CD4-positive, alpha-beta T cell treated with Interleukin-6 for 4 hours (primary cell): ENCODE results near the gene CIDEB.
"Not testable (repeated sequence)": the region's sequence is repeated elsewhere in the genome, so short reads cannot be mapped to it uniquely, and the experiment has no call there.

Experiments
- DNase-seq: peaks from one replicate; pipeline ENCODE4 v3.0.0-alpha.2; 2020; ENCODE audit warnings: mixed read lengths

The CIDEB gene

GRCh38 chr14:24307575-24308341, at the start of gene CIDEB:
Gene CIDEB, minus strand, starts transcription at chr14:24307977. Its CDS starts 119 bp downstream, at chr14:24307858.
- DNase-seq, result peak; percentile 64

- DNase-seq, result no peak
Measured at GRCh38 chr14:24356208-24356607, 48.4 kb upstream of the CIDEB start.

GRCh38 chr14:24355009-24355408, 47.2 kb upstream of the CIDEB start:
- DNase-seq, result no peak

- DNase-seq, result not testable (repeated sequence)
Measured at GRCh38 chr14:24354482-24354825, 46.7 kb upstream of the CIDEB start.

DNA sequence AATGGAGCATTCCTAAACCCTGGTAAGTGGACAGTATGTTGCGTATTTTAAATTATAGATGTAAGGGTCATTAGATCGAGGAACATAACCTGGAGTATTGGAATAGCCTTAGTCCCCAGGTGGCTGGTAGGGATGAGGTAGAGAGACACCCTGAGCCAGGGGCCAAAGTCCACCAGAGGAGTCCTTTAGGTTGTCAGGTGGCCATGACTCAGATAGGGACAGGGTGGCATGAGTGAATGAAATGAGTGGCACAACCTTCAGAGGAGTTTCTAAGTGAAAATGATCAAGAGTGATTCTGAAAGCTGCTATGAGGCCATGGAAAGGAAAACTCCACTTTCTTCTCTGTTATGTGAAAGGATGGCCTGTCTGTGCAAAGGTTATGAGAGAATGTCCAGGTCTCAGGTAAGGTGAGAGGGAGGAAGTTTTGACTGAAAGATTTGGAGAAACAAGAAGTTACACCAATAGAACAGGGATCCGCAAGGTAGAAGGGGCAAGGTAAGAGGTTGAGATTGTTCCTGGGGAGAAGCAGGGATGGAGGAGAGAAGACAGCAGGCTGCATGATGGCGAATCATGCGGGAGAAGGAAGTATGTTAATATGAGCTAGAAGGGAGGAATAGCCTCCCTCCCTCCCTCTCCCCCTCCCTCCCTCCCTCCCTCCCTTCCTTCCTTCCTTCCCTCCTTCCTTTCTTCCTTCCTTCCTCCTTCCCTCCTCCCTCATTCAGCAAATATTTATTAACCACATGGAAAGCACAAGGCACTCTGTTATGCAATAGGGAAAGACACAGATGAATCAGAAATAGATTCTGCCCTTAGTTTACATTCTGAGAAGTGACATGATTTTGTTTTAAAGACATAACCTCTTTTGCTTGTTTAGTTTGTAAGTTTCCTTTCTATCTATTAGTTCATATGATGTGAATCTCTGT, 46.0 kb upstream of the CIDEB start:
- no peak for DNase-seq

DNA sequence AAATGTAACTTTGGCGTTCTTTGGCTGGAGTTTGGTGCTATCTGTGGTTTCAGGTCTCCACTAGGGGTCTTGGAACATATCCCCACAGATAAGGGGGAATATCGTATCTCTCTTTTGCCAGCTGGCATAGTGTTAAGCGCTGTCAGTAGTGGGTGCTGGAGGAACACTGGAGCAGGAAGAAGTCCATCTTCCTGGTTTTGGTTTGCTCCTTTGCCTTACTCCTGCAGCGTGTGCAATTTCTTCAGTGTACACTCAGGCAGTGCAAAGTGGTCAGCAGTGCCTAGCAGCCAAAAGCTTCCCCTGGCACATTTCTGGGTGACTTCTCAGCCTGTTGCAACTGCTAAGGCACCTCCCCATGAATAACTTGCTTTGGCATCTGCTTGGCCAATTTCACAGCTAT, 43.7 kb upstream of the CIDEB start:
- DNase-seq, result no peak

- DNase-seq, result no peak
Measured at GRCh38 chr14:24349742-24350141, 42.0 kb upstream of the CIDEB start.

GRCh38 chr14:24348186-24348585, 40.4 kb upstream of the CIDEB start:
- no peak for DNase-seq

GRCh38 chr14:24347134-24347533, 39.4 kb upstream of the CIDEB start:
- DNase-seq, result no peak

- no peak for DNase-seq
Measured at GRCh38 chr14:24343795-24344660, 36.3 kb upstream of the CIDEB start.

DNA sequence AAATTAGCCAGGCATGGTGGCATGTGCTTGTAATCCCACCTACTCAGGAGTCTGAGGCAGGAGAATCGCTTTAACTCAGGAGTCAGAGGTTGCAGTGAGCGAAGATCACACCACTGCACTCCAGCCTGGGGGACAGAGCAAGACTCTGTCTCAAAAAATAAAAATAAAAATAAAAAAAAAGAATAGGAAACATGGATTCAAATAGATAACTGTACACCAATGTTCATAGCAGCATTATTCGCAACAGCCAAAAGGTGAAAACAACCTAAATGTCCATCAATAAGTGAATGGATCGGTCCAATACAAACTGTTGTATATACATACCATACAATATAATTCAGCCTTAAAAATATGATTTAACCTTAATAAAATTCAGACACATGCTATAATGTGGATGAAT, 35.1 kb upstream of the CIDEB start:
- no peak for DNase-seq

DNA sequence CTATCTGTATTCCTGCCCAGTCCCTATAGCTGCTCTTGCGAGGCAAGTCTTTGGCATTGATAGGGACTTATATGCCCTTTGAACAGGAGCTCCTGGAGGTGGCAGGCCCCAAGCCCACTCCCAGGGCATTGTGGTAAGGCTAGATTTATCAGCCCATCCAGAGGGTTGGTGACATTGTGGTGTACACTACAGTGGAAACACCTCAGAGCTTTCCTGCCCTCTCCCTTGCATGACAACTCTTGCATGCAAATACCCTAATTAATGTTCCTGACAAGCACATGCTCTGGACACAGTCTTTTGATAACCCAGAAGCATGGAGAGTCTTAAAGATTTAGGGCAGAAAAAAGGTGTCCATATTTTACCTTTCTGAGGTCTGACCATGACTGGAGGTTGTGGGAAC, 32.8 kb upstream of the CIDEB start:
- DNase-seq, result no peak

- DNase-seq, result peak; percentile 85
Measured at GRCh38 chr14:24339284-24340151, 31.7 kb upstream of the CIDEB start, which contains the start of gene RIPK3. Gene RIPK3, minus strand, starts transcription at chr14:24339991. Its CDS starts 165 bp downstream, at chr14:24339826.

DNA sequence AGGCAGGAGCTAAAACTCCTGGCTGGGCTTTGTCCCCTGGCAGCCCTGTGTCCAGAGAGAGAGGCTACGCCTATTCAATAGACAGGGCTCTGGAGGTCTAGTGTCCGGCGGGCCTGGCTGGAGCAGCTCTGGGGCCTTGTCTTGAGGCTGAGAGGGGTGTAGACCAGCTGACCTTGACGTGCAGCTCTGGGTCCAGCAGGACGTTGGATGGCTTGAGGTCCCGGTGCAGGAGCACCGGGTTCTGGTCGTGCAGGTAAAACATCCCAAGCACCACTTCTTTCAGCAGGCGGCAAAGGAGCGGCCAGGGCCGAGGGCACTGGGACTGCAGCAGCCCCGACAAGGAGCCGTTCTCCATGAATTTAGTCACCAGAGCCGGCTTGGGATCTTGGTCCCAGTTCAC, 31.1 kb upstream of the CIDEB start:
- no peak for DNase-seq

DNA sequence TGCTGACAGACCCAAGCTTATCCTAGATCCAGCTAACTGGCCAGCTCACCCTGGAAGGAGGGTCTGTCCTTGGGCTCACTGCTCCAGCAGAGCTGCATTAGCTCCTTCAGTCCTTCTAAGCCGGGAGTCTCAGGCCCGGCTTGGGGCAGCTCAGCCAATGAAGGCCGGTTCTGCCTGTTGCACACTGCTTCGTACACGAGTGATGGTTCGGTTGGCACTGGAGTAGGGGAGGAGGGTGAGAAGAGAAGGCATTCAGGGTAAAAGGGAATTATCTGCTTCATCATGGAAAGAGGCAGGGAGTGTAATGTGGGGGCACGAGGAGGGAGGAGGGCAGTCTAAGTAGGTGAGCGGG, 30.0 kb upstream of the CIDEB start:
- no peak for DNase-seq

- no peak for DNase-seq
Measured at GRCh38 chr14:24337144-24337823, 29.5 kb upstream of the CIDEB start.

DNA sequence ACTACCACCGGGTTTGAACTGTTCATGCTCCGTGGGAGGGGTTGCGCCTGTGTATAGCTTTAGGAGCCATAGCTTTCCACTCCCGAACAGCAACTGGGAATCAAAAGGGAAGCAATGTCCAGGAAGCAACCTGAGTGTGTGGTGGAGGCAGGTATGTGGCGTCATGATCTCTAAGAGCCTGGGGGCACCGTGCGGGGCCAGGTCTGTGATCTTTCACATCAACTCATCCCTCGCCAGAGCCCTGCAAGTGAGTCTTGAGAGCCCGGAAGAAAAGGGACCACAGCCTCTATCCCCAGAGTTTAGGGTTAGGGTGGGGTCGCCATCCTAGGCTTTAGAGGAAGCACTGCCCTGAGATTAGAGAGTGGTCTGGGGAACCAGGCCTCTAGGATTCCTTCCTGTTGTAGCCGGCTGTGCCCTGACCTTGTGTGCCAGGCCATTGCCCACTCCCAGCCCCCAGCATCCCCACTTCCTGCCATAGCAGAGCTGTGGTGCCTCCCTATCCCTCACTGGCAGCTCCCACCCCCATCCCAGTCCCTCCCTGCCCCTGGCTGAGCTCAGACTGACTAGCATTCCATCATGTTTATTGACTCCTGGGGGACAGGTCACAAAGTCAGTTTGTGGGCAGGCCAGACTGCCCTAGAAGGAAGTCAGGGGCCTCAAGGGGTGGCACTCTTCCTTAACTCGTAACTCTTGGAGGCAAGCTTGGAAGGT, 27.8 kb upstream of the CIDEB start:
- DNase-seq, result no peak

- DNase-seq, result peak; percentile 30
Measured at GRCh38 chr14:24334431-24335291, 26.9 kb upstream of the CIDEB start, which contains the start of gene ADCY4. Gene ADCY4, minus strand, starts transcription at chr14:24335071. Its CDS starts 419 bp downstream, at chr14:24334652.

GRCh38 chr14:24332268-24332993, 24.7 kb upstream of the CIDEB start:
- DNase-seq, result peak; percentile 89
